Stimulated activated CD8-positive, alpha-beta memory T cell treated with anti-CD3 and anti-CD28 coated beads, Interleukin-2, amount 100 ng/mL, for 48 hours (primary cell): ENCODE measurements around the gene EPB41L4B.
"Not testable (repeated sequence)": the region's sequence is repeated elsewhere in the genome, so short reads cannot be mapped to it uniquely, and the experiment has no call there.

ENCODE experiments used
- DNase-seq, 2 donors: peaks; one replicate each; pipeline ENCODE4 v3.0.0-alpha.2; 2020; ENCODE audit warnings: low read depth in 2 of 2

EPB41L4B gene

GRCh38 chr9:109163194-109163593, 157.7 kb downstream of the EPB41L4B start:
- no peak for DNase-seq

DNA sequence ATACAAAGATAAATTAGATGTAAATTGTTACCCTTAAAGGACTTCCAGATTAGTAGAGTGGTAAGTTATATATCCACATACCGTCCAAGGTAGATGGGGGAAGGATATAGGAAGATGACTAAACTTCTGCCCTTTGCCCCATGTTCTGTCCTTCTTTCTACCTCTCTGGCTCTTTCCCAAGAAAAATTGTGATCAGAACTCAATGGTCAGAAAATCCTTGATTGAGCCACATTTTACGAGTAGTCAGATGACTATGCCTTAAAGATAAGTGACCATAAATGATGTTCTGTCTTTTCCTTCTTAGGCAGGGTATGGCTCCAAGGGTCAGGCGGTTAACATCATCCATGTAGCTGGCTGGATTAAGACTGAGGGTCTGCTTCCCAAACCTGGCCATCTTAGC, 158.2 kb downstream of the EPB41L4B start:
- no peak for DNase-seq

GRCh38 chr9:109161471-109161870, 159.4 kb downstream of the EPB41L4B start:
- no peak for DNase-seq

GRCh38 chr9:109159583-109159982, 161.3 kb downstream of the EPB41L4B start:
- no peak for DNase-seq

DNA sequence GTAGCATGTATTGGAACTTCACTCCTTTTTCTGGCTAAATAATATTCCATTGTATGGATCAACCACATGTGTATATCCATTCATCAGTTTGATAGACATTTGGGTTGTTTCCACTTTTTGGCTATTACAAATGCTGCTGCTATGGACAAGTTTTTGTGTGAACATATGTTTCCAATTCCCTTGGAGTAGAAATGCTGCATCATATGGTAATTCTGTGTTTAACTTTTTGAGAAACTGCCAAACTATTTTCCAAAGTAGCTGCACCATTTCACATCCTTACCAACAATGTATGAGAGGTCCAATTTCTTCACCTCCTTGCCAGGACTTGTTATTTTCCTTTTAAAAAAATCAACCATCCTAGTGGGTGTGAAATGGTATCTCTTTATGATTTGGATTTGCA, 162.2 kb downstream of the EPB41L4B start:
- no peak for DNase-seq

DNA sequence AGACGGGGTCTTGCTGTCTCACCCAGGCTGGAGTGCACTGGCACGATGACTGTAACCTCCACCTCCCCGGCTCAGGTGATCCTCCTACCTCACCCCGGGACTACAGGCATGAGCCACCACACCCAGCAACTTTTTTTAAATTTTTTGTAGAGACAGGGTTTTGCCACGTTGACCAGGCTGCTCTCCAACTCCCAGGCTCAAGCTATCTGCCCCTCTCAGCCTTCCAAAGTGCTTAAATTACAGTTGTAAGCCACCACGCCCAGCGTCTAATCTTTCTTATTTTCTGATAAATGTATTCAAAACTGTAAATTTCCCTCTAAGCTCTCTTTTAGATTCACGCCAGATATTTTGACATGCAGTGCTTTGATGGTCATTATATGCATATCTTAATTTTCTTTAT, 164.2 kb downstream of the EPB41L4B start:
- no peak for DNase-seq

- no peak for DNase-seq
Observed at GRCh38 chr9:109150925-109151545, 169.8 kb downstream of the EPB41L4B start.

GRCh38 chr9:109149722-109150121, 171.1 kb downstream of the EPB41L4B start:
- DNase-seq = no peak

DNA sequence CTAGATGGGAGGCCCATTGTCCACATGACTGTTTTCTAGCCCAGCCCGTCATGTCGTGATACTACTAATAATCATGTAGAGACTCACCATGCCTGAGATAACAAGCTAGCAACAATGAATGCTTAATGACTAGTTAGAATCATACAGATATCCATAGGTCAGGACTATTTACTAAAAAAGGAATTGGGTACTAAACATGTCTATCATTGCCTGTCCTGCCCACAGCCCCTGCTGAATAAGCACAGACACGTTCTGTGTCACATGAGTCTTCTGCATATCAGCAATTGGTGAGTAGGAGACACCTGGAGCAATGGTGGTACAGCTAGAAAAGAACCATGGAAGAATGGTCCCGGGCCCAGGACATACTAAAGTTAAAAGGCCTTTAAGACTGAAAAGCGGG, 171.8 kb downstream of the EPB41L4B start:
- no peak for DNase-seq

DNA sequence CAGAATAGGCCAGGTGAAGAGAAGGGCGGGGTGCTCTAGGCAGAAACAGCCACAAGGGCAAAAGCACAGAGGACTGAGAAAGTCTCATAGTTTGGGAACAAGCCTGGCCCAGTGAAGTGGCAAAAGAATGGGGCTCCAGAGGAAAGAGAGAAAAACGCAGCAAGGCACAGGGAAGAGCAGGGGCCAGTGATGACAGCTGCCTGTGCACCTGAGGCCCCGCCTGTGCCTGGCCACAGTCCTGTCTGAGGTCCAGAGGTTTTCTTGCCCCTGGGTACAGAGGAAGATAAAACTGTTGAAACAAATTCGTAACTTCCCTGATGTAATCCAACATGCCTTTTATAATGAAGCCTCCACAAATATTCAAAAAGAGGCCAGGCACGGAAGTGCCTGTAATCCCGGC, 175.8 kb downstream of the EPB41L4B start:
- DNase-seq = no peak

DNA sequence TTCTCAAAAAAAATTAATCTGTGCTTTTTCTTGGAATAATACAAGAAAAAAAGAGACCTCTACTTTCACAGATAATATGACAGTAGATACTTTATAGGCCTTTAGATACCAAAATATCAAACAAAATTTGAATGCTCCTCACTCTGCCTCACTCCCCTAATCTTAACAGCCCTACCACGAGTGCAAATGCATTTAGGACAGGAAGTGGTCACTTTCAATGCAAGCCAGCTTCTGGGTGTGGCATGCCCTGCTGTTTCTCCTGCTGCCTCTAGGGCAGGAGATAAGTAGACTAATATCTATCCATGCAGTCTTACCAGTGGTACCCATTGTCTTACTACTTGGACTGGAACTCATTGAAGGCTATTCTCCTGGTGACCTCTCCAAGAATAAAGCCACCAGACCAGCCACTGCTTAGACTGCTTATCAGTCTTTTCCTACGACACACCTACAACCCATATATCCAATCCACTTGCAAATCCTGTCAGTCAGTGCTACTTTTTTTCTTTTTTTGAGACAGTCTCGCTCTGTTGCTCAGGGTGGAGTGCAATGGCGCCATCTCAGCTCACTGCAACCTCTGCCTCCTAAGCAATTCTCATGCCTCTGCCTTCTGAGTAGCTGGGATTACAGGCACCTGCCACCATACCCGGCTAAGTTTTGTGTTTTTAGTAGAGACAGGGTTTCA, 176.8 kb downstream of the EPB41L4B start:
- no peak for DNase-seq

DNA sequence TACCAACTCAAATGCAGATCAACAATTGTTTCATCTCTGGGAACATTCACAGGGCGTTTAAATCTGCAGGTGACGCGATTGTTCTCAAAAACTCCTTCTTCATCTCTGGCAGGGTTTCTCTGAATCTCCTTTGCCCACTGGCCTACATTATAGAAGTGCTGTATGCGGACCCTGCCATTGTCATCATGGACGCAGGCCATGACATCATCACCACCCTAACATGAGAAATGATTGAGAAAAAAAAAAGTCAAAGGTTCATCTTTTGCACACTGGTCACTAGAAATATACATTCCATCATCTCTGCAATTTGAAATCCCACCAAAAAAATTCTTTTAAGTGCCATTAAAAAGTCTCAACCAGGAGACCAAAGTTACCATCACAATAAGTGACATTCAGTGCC, 179.5 kb downstream of the EPB41L4B start:
- no peak for DNase-seq

- DNase-seq = no peak
Observed at GRCh38 chr9:109139851-109140250, 181.0 kb downstream of the EPB41L4B start.

DNA sequence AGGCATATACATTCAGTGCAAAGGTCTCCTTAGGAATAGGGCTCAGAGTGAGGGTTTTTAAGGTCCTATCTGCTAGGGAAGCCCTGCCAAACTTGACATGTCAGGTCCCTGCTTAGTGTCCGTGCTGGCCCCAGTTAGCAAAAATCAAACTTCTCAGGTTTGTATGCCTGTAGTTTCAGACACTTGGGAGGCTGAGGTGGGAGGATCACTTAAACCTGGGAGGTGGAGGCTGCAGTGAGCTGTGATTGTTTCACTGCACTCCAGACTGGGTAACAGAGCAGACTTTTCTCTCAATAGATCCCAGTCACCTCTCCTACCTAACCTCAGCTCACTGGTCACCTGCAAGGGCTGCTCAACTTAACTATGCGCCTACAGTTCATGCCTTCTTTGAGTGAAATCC, 182.4 kb downstream of the EPB41L4B start:
- no peak for DNase-seq

DNA sequence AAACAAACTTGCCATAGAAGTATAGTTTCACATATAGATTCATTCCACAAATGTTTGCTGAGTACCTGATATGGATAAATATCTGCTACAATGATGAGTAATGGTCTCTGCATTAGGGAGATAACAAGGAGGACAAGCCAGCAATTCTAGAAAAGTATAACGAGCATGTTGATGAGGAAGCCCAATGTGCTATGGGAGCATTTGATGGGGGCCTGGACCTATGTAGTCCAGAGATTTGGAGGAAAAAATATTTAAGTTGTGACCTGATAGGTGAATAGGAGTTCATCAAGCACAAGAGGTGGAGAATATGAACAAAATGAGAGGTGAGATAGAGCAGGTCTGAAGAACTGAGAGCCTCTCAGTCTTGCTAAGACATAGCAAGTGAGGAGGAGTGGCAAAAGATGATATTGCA, 186.7 kb downstream of the EPB41L4B start:
- DNase-seq = no peak

GRCh38 chr9:109133533-109133932, 187.3 kb downstream of the EPB41L4B start:
- DNase-seq = no peak

DNA sequence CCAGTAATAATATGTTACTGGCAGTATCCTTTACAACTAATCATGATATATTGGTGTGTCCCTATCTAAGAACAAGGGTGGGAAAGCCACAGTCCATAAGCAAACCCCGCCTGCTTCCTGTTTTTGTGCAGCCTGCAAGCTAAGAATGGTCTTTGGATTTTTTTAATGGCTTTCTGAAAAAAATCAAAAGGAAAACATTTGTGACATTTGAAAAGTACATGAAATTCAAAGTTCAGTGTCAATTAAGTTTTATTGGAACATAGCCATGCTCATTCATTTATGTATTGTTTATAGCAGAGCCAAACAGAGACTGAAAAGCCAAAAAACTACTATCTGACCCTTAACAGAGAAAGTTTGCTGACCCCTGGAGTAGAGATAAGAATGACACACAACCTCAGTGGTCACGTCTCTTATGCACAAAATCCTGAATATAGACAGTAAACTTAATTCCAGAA, 188.3 kb downstream of the EPB41L4B start:
- no peak for DNase-seq

GRCh38 chr9:109129470-109130197, 191.2 kb downstream of the EPB41L4B start:
- no peak for DNase-seq

DNA sequence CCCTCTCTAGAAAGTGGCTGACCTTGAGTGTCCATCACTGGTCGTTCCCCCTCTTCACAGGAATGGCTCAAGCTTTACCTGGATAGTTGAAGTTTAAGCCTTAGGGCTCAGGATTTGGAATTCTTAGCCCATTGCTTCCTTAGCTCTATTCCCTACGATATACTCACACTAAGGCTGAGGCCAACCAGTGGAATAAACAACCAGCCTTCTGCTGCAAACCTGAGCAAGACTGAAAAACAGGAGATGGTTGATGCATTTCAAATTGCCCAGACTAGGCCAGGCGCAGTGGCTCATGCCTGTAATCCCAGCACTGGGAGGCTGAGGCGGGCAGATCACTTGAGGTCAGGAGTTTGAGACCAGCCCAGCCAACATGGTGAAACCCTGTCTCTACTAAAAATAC, 194.2 kb downstream of the EPB41L4B start:
- not testable (repeated sequence) for DNase-seq

DNA sequence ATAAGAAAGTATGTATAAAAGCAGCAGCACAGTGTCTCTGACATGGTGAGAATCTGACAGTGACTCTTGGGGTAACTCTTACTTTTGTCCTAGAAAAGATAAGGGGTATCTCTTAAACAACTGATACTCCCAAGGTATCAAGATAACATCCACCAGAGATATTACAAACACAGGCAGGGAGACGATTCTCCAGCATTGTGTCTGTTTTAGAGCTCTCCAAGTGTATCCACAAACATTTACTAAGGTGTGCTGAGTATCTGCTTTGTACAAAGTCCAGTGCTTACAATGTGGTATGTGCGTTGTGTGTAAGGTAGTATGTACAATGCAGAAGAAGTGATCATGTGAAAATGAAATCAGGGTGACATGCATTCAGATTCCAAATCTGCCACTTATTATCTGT, 196.7 kb downstream of the EPB41L4B start:
- DNase-seq = no peak

GRCh38 chr9:109122726-109123621, 197.9 kb downstream of the EPB41L4B start:
- no peak for DNase-seq
